ENCODE results near the gene XYLT1. TPM values are rescaled to one million over a fixed set of nuclear protein-coding genes. Genes with fewer than 3 reads are reported as not detected.
A peak's percentile ranks its signal among the peaks of the same experiment; 100 is the strongest.

The XYLT1 gene
- total RNA-seq, 2 donors from 2014 or later, result 14.4 to 31.3 TPM

- Histone ChIP-seq H3K27me3 (no peaks in the 10 kb centered on the region), H3K9me3 (no peaks in the 10 kb centered on the region), H3K36me3 (no peaks in the 10 kb centered on the region), H3K27ac (no peak overlapping the region), H3K4me3 (no peak overlapping the region), H3K4me1 (peaks cover 0 to 21% of the 10 kb centered on the region in 2 donors)
- TF ChIP-seq, protein P1, sequence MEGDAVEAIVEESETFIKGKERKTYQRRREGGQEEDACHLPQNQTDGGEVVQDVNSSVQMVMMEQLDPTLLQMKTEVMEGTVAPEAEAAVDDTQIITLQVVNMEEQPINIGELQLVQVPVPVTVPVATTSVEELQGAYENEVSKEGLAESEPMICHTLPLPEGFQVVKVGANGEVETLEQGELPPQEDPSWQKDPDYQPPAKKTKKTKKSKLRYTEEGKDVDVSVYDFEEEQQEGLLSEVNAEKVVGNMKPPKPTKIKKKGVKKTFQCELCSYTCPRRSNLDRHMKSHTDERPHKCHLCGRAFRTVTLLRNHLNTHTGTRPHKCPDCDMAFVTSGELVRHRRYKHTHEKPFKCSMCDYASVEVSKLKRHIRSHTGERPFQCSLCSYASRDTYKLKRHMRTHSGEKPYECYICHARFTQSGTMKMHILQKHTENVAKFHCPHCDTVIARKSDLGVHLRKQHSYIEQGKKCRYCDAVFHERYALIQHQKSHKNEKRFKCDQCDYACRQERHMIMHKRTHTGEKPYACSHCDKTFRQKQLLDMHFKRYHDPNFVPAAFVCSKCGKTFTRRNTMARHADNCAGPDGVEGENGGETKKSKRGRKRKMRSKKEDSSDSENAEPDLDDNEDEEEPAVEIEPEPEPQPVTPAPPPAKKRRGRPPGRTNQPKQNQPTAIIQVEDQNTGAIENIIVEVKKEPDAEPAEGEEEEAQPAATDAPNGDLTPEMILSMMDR (IDR thresholded peaks at IDR 0.05), result no peak
- DNase-seq (ENCODE audit: low spot score), result no peak
Measured at GRCh38 chr16:17437981-17438380, 32.8 kb downstream of the XYLT1 start.

DNA sequence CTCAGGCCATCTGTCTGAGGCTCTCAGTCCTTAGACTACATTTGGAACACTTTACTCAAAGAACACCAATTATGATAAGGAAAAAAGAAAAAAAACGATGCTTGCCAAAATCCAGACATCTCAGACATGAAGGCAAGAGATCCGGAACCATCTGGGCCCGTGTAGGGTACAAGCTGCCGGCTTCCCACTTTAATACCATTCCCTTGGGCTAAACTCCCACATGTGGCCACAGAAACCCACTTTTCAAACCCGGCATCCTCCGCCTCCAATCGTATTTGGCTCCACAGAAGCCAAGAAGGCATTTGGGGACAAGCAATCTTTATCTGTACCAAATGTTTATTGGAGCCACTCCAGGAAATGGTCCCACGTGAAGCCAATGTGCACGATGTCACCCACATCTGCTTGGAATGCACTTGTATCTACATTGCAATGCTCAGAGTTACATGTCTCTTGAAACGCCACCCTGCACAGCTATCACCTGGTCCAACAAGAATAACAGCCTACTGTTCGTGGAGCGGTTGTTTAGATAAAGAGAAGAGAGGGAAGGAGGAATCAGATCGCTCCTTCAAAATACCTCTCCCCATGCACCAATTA, 33.5 kb downstream of the XYLT1 start:
- TF ChIP-seq, protein P1 (IDR thresholded peaks at IDR 0.05), result no peak
- H3K4me1 ChIP-seq, result peaks cover 0 to 24% of the 10 kb centered on the region in 2 donors
- H3K27ac ChIP-seq, result no peak overlapping the region
- no peak for DNase-seq (ENCODE audit: low spot score)
- H3K9me3 ChIP-seq, result no peaks in the 10 kb centered on the region
- H3K36me3 ChIP-seq, result no peaks in the 10 kb centered on the region
- H3K27me3 ChIP-seq, result no peaks in the 10 kb centered on the region
- H3K4me3 ChIP-seq, result no peak overlapping the region

DNA sequence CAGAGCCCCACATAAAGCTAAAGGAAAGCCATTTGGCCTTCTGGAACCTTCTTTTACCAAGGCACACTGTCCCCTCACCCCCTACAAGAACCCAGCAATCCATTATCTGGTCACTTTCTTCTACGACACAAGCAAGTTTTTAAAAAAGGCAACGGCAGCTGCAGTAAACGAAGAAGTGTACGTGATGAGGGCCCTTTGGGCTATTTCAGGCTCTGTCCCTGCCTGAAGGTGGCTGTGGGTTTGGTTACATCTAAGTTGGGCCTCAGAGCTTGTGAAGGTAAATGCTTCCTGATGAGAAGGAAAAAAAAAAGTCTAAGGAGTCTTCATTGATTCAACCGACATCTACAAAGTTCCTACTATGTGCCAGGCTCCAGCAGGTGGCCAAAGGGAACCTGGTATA, 35.4 kb downstream of the XYLT1 start:
- H3K9me3 ChIP-seq, result no peaks in the 10 kb centered on the region
- no peaks in the 10 kb centered on the region for H3K36me3 ChIP-seq
- DNase-seq (ENCODE audit: low spot score), result no peak
- H3K4me3 ChIP-seq, result no peak overlapping the region
- TF ChIP-seq, protein P1 (IDR thresholded peaks at IDR 0.05), result no peak
- H3K27me3 ChIP-seq, result no peaks in the 10 kb centered on the region
- peaks cover 0 to 29% of the 10 kb centered on the region in 2 donors for H3K4me1 ChIP-seq
- no peak overlapping the region for H3K27ac ChIP-seq

- Histone ChIP-seq H3K4me3 (no peak overlapping the region), H3K9me3 (no peaks in the 10 kb centered on the region), H3K27me3 (no peaks in the 10 kb centered on the region), H3K36me3 (no peaks in the 10 kb centered on the region), H3K27ac (peak overlapping the region in 1 of 2 donors; percentile 38), H3K4me1 (peaks cover 0 to 29% of the 10 kb centered on the region in 2 donors)
- DNase-seq (ENCODE audit: low spot score), result no peak
- TF ChIP-seq, protein P1 (IDR thresholded peaks at IDR 0.05), result no peak
Measured at GRCh38 chr16:17433577-17434451, 36.9 kb downstream of the XYLT1 start.

- H3K9me3 ChIP-seq, result no peaks in the 10 kb centered on the region
- H3K4me3 ChIP-seq, result no peak overlapping the region
- H3K27me3 ChIP-seq, result no peaks in the 10 kb centered on the region
- TF ChIP-seq, protein P1 (IDR thresholded peaks at IDR 0.05), result no peak
- peaks cover 0 to 29% of the 10 kb centered on the region in 2 donors for H3K4me1 ChIP-seq
- DNase-seq (ENCODE audit: low spot score), result no peak
- H3K27ac ChIP-seq, result peak overlapping the region in 1 of 2 donors; percentile 38
- H3K36me3 ChIP-seq, result no peaks in the 10 kb centered on the region
Measured at GRCh38 chr16:17432901-17433576, 37.7 kb downstream of the XYLT1 start.
